Fibroblast of pulmonary artery (primary cell): ENCODE measurements around the gene B4GAT1.
A peak's percentile ranks its signal among the peaks of the same experiment; 100 is the strongest.

Experiments used
- DNase-seq: peaks from one replicate; pipeline ENCODE4 v3.0.0-alpha.2; 2010; ENCODE audit warnings: low read depth
- H3K4me3 ChIP-seq: replicated peaks from 2 replicates; pipeline ENCODE4 v1.5.1; 2011; ENCODE audit warnings: low read depth, mild to moderate bottlenecking, control low read depth, low read length, moderate library complexity
- CTCF ChIP-seq: IDR thresholded peaks from 2 replicates; pipeline ENCODE4 v1.5.1; 2011; ENCODE audit warnings: mild to moderate bottlenecking, control low read depth, low read length, inconsistent platforms; ENCODE audit errors: missing control alignments

B4GAT1 gene

GRCh38 chr11:66344550-66345315 is 2.7 kb downstream of the B4GAT1 start, which contains the start of gene BRMS1:
Gene BRMS1, minus strand, starts transcription at chr11:66345104. Its CDS starts 2,870 bp downstream, at chr11:66342234.
- peak; percentile 98 for DNase-seq
- TF ChIP-seq CTCF: no peak
- H3K4me3 ChIP-seq: peak within 1 kb of the TSS; percentile 97

- no peak overlapping the region for H3K4me3 ChIP-seq
- no peak for DNase-seq
- TF ChIP-seq CTCF: no peak
Measured at GRCh38 chr11:66343176-66343575, 4.3 kb downstream of the B4GAT1 start.

- H3K4me3 ChIP-seq: no peak overlapping the region
- TF ChIP-seq CTCF: no peak
- no peak for DNase-seq
Measured at GRCh38 chr11:66341502-66342126, 5.8 kb downstream of the B4GAT1 start.

GRCh38 chr11:66340596-66341501 is 6.6 kb downstream of the B4GAT1 start:
- no peak for TF ChIP-seq CTCF
- H3K4me3 ChIP-seq: no peak overlapping the region
- DNase-seq: no peak

- no peak overlapping the region for H3K4me3 ChIP-seq
- no peak for TF ChIP-seq CTCF
- no peak for DNase-seq
Measured at GRCh38 chr11:66339686-66340483, 7.5 kb downstream of the B4GAT1 start.

GRCh38 chr11:66339162-66339675 is 8.2 kb downstream of the B4GAT1 start:
- TF ChIP-seq CTCF: no peak
- H3K4me3 ChIP-seq: no peak overlapping the region
- DNase-seq: no peak
